ENCODE measurements around the gene IL17B. TPM values are rescaled to one million over a fixed set of nuclear protein-coding genes. Genes with fewer than 3 reads are reported as not detected.

The IL17B gene
- total and polyA plus RNA-seq, 9 of the 15 experiments (the other 6 are each of a cell fraction or from before 2014, with no cell fraction given) = 0.28 to 2.6 (median 0.53) TPM; not detected in 2

GRCh38 chr5:149410721-149411432, 31.8 kb upstream of the IL17B start (continued):
- TF ChIP-seq ZBTB40 (IDR thresholded peaks at IDR 0.05) (no peak), ZBTB40 (CRISPR knock-in tag; IDR thresholded peaks at IDR 0.05) (no peak), PML (IDR thresholded peaks at IDR 0.05; ENCODE audit: low read length) (no peak), SIRT6 (IDR thresholded peaks at IDR 0.05; ENCODE audit: low read depth, low read length) (no peak), KHSRP (IDR thresholded peaks at IDR 0.05) (no peak), ZNF274 (IDR thresholded peaks at IDR 0.05; ENCODE audit: borderline replicate concordance, low read depth, low read length) (no peak)

Data from K562 (cell line).